Hepatocyte (in vitro differentiated cells): ENCODE measurements around the gene ZNRF3.

Experiments used
- EZH2 ChIP-seq: fragments of 200-600 bp; sonication (generic); IDR thresholded peaks from 2 replicates; pipeline ENCODE4 v1.6.1; 2016; ENCODE audit warnings: antibody characterized with exemption, mild to moderate bottlenecking, borderline replicate concordance
- TF ChIP-seq, protein P1 (sequence below): fragments of 200-600 bp; sonication (generic); IDR thresholded peaks from 2 replicates; pipeline ENCODE4 v1.5.1; 2016; ENCODE audit warnings: antibody characterized with exemption, mild to moderate bottlenecking; ENCODE audit not compliant: poor library complexity

GRCh38 chr22:28998681-28999080 is 115.3 kb downstream of the ZNRF3 start:
- TF ChIP-seq, protein P1, sequence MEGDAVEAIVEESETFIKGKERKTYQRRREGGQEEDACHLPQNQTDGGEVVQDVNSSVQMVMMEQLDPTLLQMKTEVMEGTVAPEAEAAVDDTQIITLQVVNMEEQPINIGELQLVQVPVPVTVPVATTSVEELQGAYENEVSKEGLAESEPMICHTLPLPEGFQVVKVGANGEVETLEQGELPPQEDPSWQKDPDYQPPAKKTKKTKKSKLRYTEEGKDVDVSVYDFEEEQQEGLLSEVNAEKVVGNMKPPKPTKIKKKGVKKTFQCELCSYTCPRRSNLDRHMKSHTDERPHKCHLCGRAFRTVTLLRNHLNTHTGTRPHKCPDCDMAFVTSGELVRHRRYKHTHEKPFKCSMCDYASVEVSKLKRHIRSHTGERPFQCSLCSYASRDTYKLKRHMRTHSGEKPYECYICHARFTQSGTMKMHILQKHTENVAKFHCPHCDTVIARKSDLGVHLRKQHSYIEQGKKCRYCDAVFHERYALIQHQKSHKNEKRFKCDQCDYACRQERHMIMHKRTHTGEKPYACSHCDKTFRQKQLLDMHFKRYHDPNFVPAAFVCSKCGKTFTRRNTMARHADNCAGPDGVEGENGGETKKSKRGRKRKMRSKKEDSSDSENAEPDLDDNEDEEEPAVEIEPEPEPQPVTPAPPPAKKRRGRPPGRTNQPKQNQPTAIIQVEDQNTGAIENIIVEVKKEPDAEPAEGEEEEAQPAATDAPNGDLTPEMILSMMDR: no peak
- no peak for TF ChIP-seq EZH2
